KMS-11 (cell line): Measurements from ENCODE around the gene SPINK8.
"Not testable (repeated sequence)": the region's sequence is repeated elsewhere in the genome, so short reads cannot be mapped to it uniquely, and the experiment has no call there.

Experiments
- H2AFZ ChIP-seq: fragments of 200-600 bp; sonication (generic); 2 replicates; pipeline ENCODE4 v1.6.1; 2016; ENCODE audit warnings: antibody characterized with exemption, mixed run types, low read depth
- H3K27ac ChIP-seq: fragments of 200-600 bp; sonication (generic); 2 replicates; pipeline ENCODE4 v1.6.1; 2016; ENCODE audit warnings: mild to moderate bottlenecking, mixed run types
- H3K27me3 ChIP-seq: fragments of 200-600 bp; sonication (generic); 2 replicates; pipeline ENCODE4 v1.6.1; 2017; ENCODE audit warnings: mild to moderate bottlenecking, low read depth, mixed run types, moderate library complexity; ENCODE audit not compliant: insufficient read depth
- H3K36me3 ChIP-seq: fragments of 200-600 bp; sonication (generic); 2 replicates; pipeline ENCODE4 v1.6.1; 2017; ENCODE audit warnings: mild to moderate bottlenecking, mixed run types; ENCODE audit not compliant: insufficient read depth
- H3K4me1 ChIP-seq: fragments of 200-600 bp; sonication (generic); 2 replicates; pipeline ENCODE4 v1.6.1; 2016; ENCODE audit warnings: mild to moderate bottlenecking, low read depth, mixed run types; ENCODE audit not compliant: poor library complexity, severe bottlenecking
- H3K4me2 ChIP-seq: fragments of 200-600 bp; sonication (generic); 2 replicates; pipeline ENCODE4 v1.7.0; 2016; ENCODE audit warnings: mild to moderate bottlenecking, mixed run types
- H3K4me3 ChIP-seq: fragments of 200-600 bp; sonication (generic); IDR thresholded peaks from 2 replicates; pipeline ENCODE4 v1.6.1; 2017; ENCODE audit warnings: low read depth, low read length, mixed read lengths; ENCODE audit not compliant: insufficient read depth
- H3K79me2 ChIP-seq: fragments of 200-600 bp; sonication (generic); 2 replicates; pipeline ENCODE4 v1.6.1; 2016; ENCODE audit warnings: low read depth, mixed run types; ENCODE audit not compliant: insufficient read depth
- H3K9ac ChIP-seq: fragments of 200-600 bp; sonication (generic); 2 replicates; pipeline ENCODE4 v1.6.1; 2016; ENCODE audit warnings: mild to moderate bottlenecking, mixed run types
- H4K20me1 ChIP-seq: fragments of 200-600 bp; sonication (generic); 2 replicates; pipeline ENCODE4 v1.6.1; 2016; ENCODE audit warnings: mild to moderate bottlenecking, mixed run types; ENCODE audit not compliant: insufficient read depth
- TF ChIP-seq, protein P1 (sequence below): fragments of 200-600 bp; sonication (generic); conservative IDR thresholded peaks from 2 replicates; pipeline ENCODE4 v1.6.1; 2017; ENCODE audit warnings: low read depth, mild to moderate bottlenecking, antibody characterized with exemption, low read length, moderate library complexity, mixed read lengths

SPINK8 gene

GRCh38 chr3:48345946-48346572 lies 12.6 kb upstream of the SPINK8 start:
- Histone ChIP-seq H3K4me3 (no peak overlapping the region), H3K4me1 (no peaks in the 10 kb centered on the region), H3K4me2 (no peak overlapping the region), H2AFZ (no peak overlapping the region), H3K9ac (no peak overlapping the region), H3K79me2 (no peaks in the 10 kb centered on the region), H3K27ac (no peak overlapping the region), H3K27me3 (no peaks in the 10 kb centered on the region), H3K36me3 (no peaks in the 10 kb centered on the region), H4K20me1 (no peaks in the 10 kb centered on the region)
- TF ChIP-seq, protein P1, sequence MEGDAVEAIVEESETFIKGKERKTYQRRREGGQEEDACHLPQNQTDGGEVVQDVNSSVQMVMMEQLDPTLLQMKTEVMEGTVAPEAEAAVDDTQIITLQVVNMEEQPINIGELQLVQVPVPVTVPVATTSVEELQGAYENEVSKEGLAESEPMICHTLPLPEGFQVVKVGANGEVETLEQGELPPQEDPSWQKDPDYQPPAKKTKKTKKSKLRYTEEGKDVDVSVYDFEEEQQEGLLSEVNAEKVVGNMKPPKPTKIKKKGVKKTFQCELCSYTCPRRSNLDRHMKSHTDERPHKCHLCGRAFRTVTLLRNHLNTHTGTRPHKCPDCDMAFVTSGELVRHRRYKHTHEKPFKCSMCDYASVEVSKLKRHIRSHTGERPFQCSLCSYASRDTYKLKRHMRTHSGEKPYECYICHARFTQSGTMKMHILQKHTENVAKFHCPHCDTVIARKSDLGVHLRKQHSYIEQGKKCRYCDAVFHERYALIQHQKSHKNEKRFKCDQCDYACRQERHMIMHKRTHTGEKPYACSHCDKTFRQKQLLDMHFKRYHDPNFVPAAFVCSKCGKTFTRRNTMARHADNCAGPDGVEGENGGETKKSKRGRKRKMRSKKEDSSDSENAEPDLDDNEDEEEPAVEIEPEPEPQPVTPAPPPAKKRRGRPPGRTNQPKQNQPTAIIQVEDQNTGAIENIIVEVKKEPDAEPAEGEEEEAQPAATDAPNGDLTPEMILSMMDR = no peak

GRCh38 chr3:48344867-48345507 lies 11.5 kb upstream of the SPINK8 start:
- no peaks in the 10 kb centered on the region for H3K4me1 ChIP-seq
- no peaks in the 10 kb centered on the region for H3K36me3 ChIP-seq
- no peak overlapping the region for H3K27ac ChIP-seq
- H2AFZ ChIP-seq = no peak overlapping the region
- TF ChIP-seq, protein P1 = no peak
- H4K20me1 ChIP-seq = no peaks in the 10 kb centered on the region
- no peaks in the 10 kb centered on the region for H3K27me3 ChIP-seq
- no peak overlapping the region for H3K4me3 ChIP-seq
- H3K79me2 ChIP-seq = no peaks in the 10 kb centered on the region
- no peak overlapping the region for H3K9ac ChIP-seq
- no peak overlapping the region for H3K4me2 ChIP-seq

DNA sequence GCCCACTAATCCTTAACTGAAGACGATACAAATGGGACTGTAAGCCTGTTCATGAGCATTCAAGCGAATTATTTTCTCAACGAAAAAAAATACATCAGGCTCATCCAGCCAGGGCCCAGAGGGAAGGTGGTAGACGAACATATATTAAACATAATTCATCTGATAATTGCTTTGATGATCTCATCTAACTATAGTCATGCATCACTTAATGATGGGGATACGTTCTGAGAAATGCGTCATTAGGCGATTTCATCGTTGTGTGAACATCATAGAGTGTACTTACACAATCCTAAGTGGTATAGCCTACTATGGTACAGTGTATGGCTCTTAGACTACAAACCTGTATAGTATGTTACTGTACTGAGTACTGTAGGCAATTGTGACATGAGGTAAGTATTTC lies 10.0 kb upstream of the SPINK8 start:
- no peaks in the 10 kb centered on the region for H4K20me1 ChIP-seq
- no peaks in the 10 kb centered on the region for H3K79me2 ChIP-seq
- no peaks in the 10 kb centered on the region for H3K27me3 ChIP-seq
- H3K36me3 ChIP-seq = no peaks in the 10 kb centered on the region
- H3K4me3 ChIP-seq = no peak overlapping the region
- no peak overlapping the region for H3K4me2 ChIP-seq
- no peak overlapping the region for H2AFZ ChIP-seq
- H3K27ac ChIP-seq = no peak overlapping the region
- no peak overlapping the region for H3K9ac ChIP-seq
- no peaks in the 10 kb centered on the region for H3K4me1 ChIP-seq
- TF ChIP-seq, protein P1 = no peak

GRCh38 chr3:48338635-48339034 lies 5.2 kb upstream of the SPINK8 start:
- Histone ChIP-seq H2AFZ (no peak overlapping the region), H3K36me3 (no peaks in the 10 kb centered on the region), H4K20me1 (no peaks in the 10 kb centered on the region), H3K27ac (no peak overlapping the region), H3K4me1 (no peaks in the 10 kb centered on the region), H3K27me3 (no peaks in the 10 kb centered on the region), H3K9ac (no peak overlapping the region), H3K4me3 (no peak overlapping the region), H3K4me2 (no peak overlapping the region), H3K79me2 (no peaks in the 10 kb centered on the region)
- TF ChIP-seq, protein P1 = no peak

DNA sequence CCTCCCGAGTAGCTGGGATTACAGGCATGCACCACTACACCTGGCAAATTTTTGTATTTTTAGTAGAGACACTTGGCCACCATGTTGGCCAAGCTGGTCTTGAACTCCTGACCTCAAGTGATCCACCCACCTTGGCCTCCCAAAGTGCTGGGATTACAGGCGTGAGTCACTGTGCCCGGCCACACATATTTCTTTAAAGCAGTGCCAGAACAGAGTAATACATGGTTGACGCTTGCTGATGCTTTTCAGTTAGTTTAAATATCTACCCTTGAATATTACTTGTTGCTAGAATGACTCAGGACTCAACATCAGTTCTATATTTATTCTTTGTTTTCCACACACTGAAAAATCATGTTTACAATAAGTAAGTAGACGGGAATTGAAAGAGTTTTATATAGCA lies 4.1 kb upstream of the SPINK8 start:
- not testable (repeated sequence) for H2AFZ ChIP-seq, H3K4me1 ChIP-seq, H3K79me2 ChIP-seq, H3K27me3 ChIP-seq, H3K27ac ChIP-seq, H4K20me1 ChIP-seq, H3K9ac ChIP-seq, H3K4me3 ChIP-seq, H3K4me2 ChIP-seq, H3K36me3 ChIP-seq

DNA sequence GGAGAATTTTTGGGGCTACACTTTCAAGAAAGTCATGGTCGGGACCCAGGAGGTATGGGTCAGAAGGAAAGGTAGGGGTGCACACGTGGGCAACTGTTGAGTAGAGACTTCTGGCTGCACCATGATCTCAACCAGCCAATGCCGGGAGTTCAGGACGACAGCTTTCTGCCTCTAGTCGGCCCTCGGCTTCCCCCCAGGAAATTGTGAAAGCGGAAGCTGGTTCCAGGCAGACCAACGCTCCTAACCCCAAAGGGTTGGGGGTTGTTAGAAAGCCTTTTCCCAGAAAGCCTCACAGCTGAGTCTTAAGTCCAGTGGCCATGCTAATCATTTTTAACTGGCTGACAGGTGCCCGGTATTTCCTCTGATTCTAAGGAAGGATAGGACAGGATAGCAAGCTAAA lies 1.8 kb upstream of the SPINK8 start:
- not testable (repeated sequence) for H2AFZ ChIP-seq, H4K20me1 ChIP-seq, H3K36me3 ChIP-seq, H3K79me2 ChIP-seq, H3K4me3 ChIP-seq, H3K9ac ChIP-seq, H3K4me1 ChIP-seq, H3K27me3 ChIP-seq, H3K27ac ChIP-seq, H3K4me2 ChIP-seq
